Measurements from ENCODE around the gene SP140. TPM values are rescaled to one million over a fixed set of nuclear protein-coding genes. Genes with fewer than 3 reads are reported as not detected.
A peak's percentile ranks its signal among the peaks of the same experiment; 100 is the strongest.

SP140 gene
- 0.32 and 1.0 TPM in 2 replicates for total RNA-seq (2021)
- Bru-seq, nascent RNA: percentile 21 among the genes with signal in this experiment
- percentile 20 among the genes with signal in this experiment for BruChase-seq, experiment 1, labeled RNA remaining after a 2-hour chase
- BruChase-seq, experiment 2, labeled RNA remaining after a 6-hour chase: percentile 17 among the genes with signal in this experiment
- long read RNA-seq: 0 reads

GRCh38 chr2:230225486-230225885, at the start of gene SP140:
SP140 (plus strand) TSS chr2:230225736; CDS start chr2:230225845, 109 bp downstream.
- CTCF ChIA-PET: no interaction called here
- TF ChIP-seq CTCF (conservative IDR thresholded peaks at IDR 0.05; ENCODE audit: low read depth, low read length): no peak
- no peak for TF ChIP-seq EZH2 (IDR thresholded peaks at IDR 0.05; ENCODE audit: borderline replicate concordance, low read depth, low read length, poor library complexity, severe bottlenecking)
- Histone ChIP-seq H3K27ac (ENCODE audit: low read depth, low read length, poor library complexity, severe bottlenecking) (no peak within 1 kb of the TSS), H3K36me3 (ENCODE audit: insufficient read depth, low read length, poor library complexity, severe bottlenecking) (no peaks in the 10 kb centered on the region), H3K4me1 (ENCODE audit: insufficient read depth, low read length, poor library complexity, severe bottlenecking) (peaks cover under 1% of the 10 kb centered on the region), H3K27me3 (replicated peaks; ENCODE audit: insufficient read depth, low read depth, low read length, poor library complexity) (no peaks in the 10 kb centered on the region), H3K9me3 (ENCODE audit: low read depth, low read length, poor library complexity, severe bottlenecking) (peaks cover 2% of the 10 kb centered on the region), H3K4me3 (ENCODE audit: low read depth, low read length, poor library complexity, severe bottlenecking) (no peak within 1 kb of the TSS)
- POLR2A ChIA-PET (ENCODE audit: low non-redundant PET): no interaction called here
- intact Hi-C loops (cut with micrococcal nuclease; ENCODE audit: unreplicated experiment): no loop called here
- BruUV-seq (replicated peaks): no TSS peak
- no peak for DNase-seq (ENCODE audit: low spot score)

GRCh38 chr2:230176996-230177395, 48.5 kb upstream of the SP140 start:
- Histone ChIP-seq H3K36me3 (ENCODE audit: insufficient read depth, low read length, poor library complexity, severe bottlenecking) (no peaks in the 10 kb centered on the region), H3K27ac (ENCODE audit: low read depth, low read length, poor library complexity, severe bottlenecking) (no peak overlapping the region), H3K4me3 (ENCODE audit: low read depth, low read length, poor library complexity, severe bottlenecking) (no peak overlapping the region), H3K27me3 (replicated peaks; ENCODE audit: insufficient read depth, low read depth, low read length, poor library complexity) (no peaks in the 10 kb centered on the region), H3K9me3 (ENCODE audit: low read depth, low read length, poor library complexity, severe bottlenecking) (no peaks in the 10 kb centered on the region), H3K4me1 (ENCODE audit: insufficient read depth, low read length, poor library complexity, severe bottlenecking) (peaks cover 20% of the 10 kb centered on the region)
- no TSS peak for BruUV-seq (replicated peaks)
- ChIA-PET POLR2A (ENCODE audit: low non-redundant PET) (interaction anchor here (0.7 kb wide), 1 partner anchor 10 kb away, joined by 6 read pairs; no protein-coding TSS in a partner anchor), CTCF (no interaction called here)
- intact Hi-C loops (cut with micrococcal nuclease; ENCODE audit: unreplicated experiment): no loop called here
- TF ChIP-seq CTCF (conservative IDR thresholded peaks at IDR 0.05; ENCODE audit: low read depth, low read length): no peak
- DNase-seq (ENCODE audit: low spot score): no peak

GRCh38 chr2:230178546-230179485, 46.7 kb upstream of the SP140 start:
- POLR2A ChIA-PET (ENCODE audit: low non-redundant PET): no interaction called here
- Histone ChIP-seq H3K27ac (ENCODE audit: low read depth, low read length, poor library complexity, severe bottlenecking) (no peak overlapping the region), H3K4me3 (ENCODE audit: low read depth, low read length, poor library complexity, severe bottlenecking) (no peak overlapping the region), H3K27me3 (replicated peaks; ENCODE audit: insufficient read depth, low read depth, low read length, poor library complexity) (no peaks in the 10 kb centered on the region), H3K4me1 (ENCODE audit: insufficient read depth, low read length, poor library complexity, severe bottlenecking) (peaks cover 20% of the 10 kb centered on the region), H3K9me3 (ENCODE audit: low read depth, low read length, poor library complexity, severe bottlenecking) (no peaks in the 10 kb centered on the region), H3K36me3 (ENCODE audit: insufficient read depth, low read length, poor library complexity, severe bottlenecking) (no peaks in the 10 kb centered on the region)
- no peak for TF ChIP-seq EZH2 (IDR thresholded peaks at IDR 0.05; ENCODE audit: borderline replicate concordance, low read depth, low read length, poor library complexity, severe bottlenecking)
- TF ChIP-seq CTCF (conservative IDR thresholded peaks at IDR 0.05; ENCODE audit: low read depth, low read length): no peak
- peak; percentile 76 for DNase-seq (ENCODE audit: low spot score)
- intact Hi-C loops (cut with micrococcal nuclease; ENCODE audit: unreplicated experiment): no loop called here
- CTCF ChIA-PET: no interaction called here
- no TSS peak for BruUV-seq (replicated peaks)
